ENCODE measurements around the gene ATP11A.

The ATP11A gene

GRCh38 chr13:112747256-112747655 lies 57.4 kb downstream of the ATP11A start:
- CTCF ChIA-PET: no interaction called here
- TF ChIP-seq ZNF214 (tag by site-specific recombination; IDR thresholded peaks at IDR 0.05; ENCODE audit: borderline replicate concordance): no peak
- no peak for TF ChIP-seq ZNF366 (tag by site-specific recombination; conservative IDR thresholded peaks at IDR 0.05)
- 0 out of 2 replicates have a peak, but pooled peaks have one; percentile 17 for TF ChIP-seq ZIC2 (tag by site-specific recombination; IDR thresholded peaks at IDR 0.05)
- peak; percentile 90 for TF ChIP-seq GLIS1 (tag by site-specific recombination; IDR thresholded peaks at IDR 0.05)
- TF ChIP-seq ZNF174 (tag by site-specific recombination; IDR thresholded peaks at IDR 0.05): no peak
- Histone ChIP-seq H3K4me1 (ENCODE audit: control insufficient read depth, insufficient read depth, low read length) (no peaks in the 10 kb centered on the region), H3K4me3 (ENCODE audit: low read depth, low read length) (no peak overlapping the region), H3K27ac (ENCODE audit: extremely low read depth, low read depth, low read length) (no peak overlapping the region), H3K36me3 (ENCODE audit: control insufficient read depth in 2 of 2, insufficient read depth in 1 of 2, low read length in 2 of 2) (no peaks in the 10 kb centered on the region), H3K9me3 (ENCODE audit: control insufficient read depth, insufficient read depth, low read depth, low read length) (no peaks in the 10 kb centered on the region)
- POLR2A ChIA-PET: no interaction called here

GRCh38 chr13:112748947-112749735 lies 59.3 kb downstream of the ATP11A start:
- Histone ChIP-seq H3K36me3 (ENCODE audit: control insufficient read depth in 2 of 2, insufficient read depth in 1 of 2, low read length in 2 of 2) (no peaks in the 10 kb centered on the region), H3K27ac (ENCODE audit: extremely low read depth, low read depth, low read length) (no peak overlapping the region), H3K9me3 (ENCODE audit: control insufficient read depth, insufficient read depth, low read depth, low read length) (no peaks in the 10 kb centered on the region), H3K4me1 (ENCODE audit: control insufficient read depth, insufficient read depth, low read length) (no peaks in the 10 kb centered on the region), H3K4me3 (ENCODE audit: low read depth, low read length) (no peak overlapping the region)
- ChIA-PET POLR2A (no interaction called here), CTCF (no interaction called here)
- no peak for TF ChIP-seq ZBTB49 (tag by site-specific recombination; IDR thresholded peaks at IDR 0.05; ENCODE audit: low read depth)
- no peak for TF ChIP-seq ZNF791 (tag by site-specific recombination; IDR thresholded peaks at IDR 0.05)
- TF ChIP-seq AEBP2 (tag by site-specific recombination; IDR thresholded peaks at IDR 0.05; ENCODE audit: borderline replicate concordance): no peak
- TF ChIP-seq ZNF558 (tag by site-specific recombination; IDR thresholded peaks at IDR 0.05): no peak
- no peak for TF ChIP-seq ZNF394 (tag by site-specific recombination; IDR thresholded peaks at IDR 0.05; ENCODE audit: borderline replicate concordance)
- TF ChIP-seq ZNF830 (tag by site-specific recombination; IDR thresholded peaks at IDR 0.05; ENCODE audit: low read depth): no peak
- no peak for TF ChIP-seq KLF1 (tag by site-specific recombination; IDR thresholded peaks at IDR 0.05)
- no peak for TF ChIP-seq ZNF629 (tag by site-specific recombination; IDR thresholded peaks at IDR 0.05)
- TF ChIP-seq ZNF132 (tag by site-specific recombination; IDR thresholded peaks at IDR 0.05; ENCODE audit: borderline replicate concordance): no peak
- TF ChIP-seq HOXC10 (CRISPR knock-in tag; IDR thresholded peaks at IDR 0.05): no peak
- TF ChIP-seq PRDM2 (tag by site-specific recombination; IDR thresholded peaks at IDR 0.05; ENCODE audit: borderline replicate concordance): no peak

Measured in HEK293 (cell line).